HG03066 (cell line): Measurements from ENCODE around the gene KIAA0319L.

ENCODE experiments used
- ATAC-seq: cut with Tn5 transposase; IDR thresholded peaks from one replicate; pipeline ENCODE4 v1.9.1; 2021; ENCODE audit warnings: low read depth; ENCODE audit not compliant: unreplicated experiment

Gene KIAA0319L

GRCh38 chr1:35539824-35540261 lies 17.4 kb downstream of the KIAA0319L start:
- ATAC-seq: no peak

GRCh38 chr1:35539073-35539823 lies 18.0 kb downstream of the KIAA0319L start:
- no peak for ATAC-seq

DNA sequence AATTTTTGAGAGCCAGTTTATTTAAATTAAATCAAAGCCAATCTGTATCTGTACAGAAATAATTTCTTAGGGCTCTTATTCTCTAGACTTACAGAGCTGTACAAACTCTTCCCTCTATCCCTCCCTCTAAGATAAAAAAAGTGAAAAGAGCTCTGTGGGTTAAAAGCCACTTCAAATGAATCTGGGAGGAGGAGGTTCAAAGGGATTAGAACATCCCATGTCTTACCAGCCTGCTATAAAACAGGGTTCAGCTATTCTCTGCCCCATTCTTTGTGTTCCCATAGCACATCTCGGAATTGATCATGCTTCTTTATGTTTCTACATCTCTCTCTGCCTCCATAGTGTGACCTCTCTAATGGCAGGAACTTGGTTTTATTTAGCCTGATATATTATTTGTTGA lies 19.4 kb downstream of the KIAA0319L start:
- no peak for ATAC-seq

- no peak for ATAC-seq
Measured at GRCh38 chr1:35536556-35537162, 20.5 kb downstream of the KIAA0319L start.

DNA sequence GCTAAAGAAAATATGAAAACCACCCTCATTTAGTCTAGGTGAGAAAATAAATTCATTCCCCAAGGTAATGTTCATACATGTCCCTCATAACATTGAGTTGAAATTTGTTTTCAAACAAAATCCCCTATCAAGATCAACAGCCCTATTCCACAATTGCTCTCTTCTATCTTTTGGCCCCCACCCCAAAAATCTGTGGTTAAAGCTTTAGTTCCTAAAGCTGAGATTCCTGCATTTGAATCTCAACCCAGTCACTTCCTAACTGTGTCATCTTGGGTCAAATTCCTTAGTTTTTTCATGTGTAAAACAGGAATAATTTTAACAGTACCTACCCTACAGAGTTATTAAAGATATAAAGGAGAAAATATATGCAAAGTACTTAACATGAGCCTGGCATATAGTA lies 22.0 kb downstream of the KIAA0319L start:
- ATAC-seq: no peak

GRCh38 chr1:35533586-35533985 lies 23.6 kb downstream of the KIAA0319L start:
- no peak for ATAC-seq

- no peak for ATAC-seq
Measured at GRCh38 chr1:35532497-35533223, 24.5 kb downstream of the KIAA0319L start.

- no peak for ATAC-seq
Measured at GRCh38 chr1:35531368-35531767, 25.8 kb downstream of the KIAA0319L start.

DNA sequence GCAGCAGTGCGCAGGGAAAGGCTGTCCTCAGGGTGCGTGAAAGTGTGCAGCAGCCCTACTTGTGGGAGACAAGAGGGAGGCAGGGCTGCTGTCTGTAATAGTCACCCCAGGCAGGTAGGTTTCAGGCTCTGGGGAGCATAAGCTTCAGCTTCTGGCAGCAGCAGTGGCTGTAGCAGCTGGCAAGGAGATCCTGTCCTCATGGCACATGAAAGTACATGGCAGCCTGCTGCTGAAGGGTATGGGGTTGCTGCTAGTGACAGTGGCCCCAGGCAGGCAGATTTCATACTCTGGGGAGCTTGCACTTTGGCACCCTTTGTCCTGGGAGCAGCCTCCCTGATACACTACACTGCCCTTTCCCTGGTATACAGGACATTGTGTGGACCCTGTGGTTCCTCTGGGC lies 26.3 kb downstream of the KIAA0319L start:
- ATAC-seq: no peak

GRCh38 chr1:35530168-35530567 lies 27.0 kb downstream of the KIAA0319L start:
- no peak for ATAC-seq

DNA sequence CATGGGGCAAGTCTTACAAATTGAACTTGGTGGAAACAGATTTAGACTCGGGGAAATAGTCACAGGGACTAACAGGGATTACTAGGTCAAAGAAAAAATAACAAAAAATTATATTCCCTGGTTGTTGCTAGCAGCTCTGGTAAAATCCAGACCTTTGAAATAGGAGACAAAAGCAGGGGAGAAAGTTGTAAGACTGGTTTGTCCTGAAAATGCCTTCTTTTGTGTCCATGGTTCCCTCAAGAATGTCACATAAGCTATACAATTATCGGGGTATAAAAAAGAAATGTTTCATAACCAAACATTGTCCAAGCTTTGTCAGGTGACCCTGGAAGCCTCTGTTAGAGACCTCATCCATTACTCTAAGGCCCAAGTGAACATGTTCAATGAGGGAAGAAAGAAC lies 33.1 kb downstream of the KIAA0319L start:
- ATAC-seq: no peak

- no peak for ATAC-seq
Measured at GRCh38 chr1:35519432-35519831, 37.8 kb downstream of the KIAA0319L start.

DNA sequence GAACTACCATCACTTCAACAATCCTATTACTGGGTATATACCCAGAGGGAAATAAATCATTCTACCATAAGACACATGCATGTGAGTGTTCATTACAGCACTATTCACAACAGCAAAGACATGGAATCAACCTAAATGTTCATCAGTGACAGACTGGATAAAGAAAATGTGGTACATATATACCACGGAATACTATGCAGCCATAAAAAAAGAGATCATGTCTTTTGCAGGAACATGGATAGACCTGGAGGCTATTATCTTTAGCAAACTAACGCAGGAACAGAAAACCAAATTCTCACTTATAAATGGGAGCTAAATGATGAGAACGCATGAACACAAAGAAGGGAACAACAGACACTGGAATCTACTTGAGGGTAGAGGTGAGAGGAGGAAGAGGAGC lies 39.0 kb downstream of the KIAA0319L start:
- no peak for ATAC-seq

DNA sequence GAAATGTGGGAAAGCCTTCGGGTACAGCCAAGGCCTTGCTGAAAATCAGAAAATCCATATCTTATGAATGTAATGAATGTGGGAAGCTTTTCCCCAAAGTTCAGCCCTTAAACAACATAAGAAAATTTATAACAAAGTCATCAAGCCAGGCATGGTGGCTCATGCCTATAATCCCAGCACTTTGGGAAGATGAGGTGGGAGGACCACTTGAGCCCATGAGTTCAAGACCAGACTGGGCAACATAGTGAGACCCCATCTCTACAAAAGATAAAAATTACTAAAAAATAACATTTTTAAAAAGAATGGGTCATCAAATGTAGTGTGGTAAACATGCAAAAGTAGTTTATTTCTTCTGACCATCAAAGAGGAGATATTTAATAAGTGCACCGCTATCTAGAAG lies 45.9 kb downstream of the KIAA0319L start:
- no peak for ATAC-seq

DNA sequence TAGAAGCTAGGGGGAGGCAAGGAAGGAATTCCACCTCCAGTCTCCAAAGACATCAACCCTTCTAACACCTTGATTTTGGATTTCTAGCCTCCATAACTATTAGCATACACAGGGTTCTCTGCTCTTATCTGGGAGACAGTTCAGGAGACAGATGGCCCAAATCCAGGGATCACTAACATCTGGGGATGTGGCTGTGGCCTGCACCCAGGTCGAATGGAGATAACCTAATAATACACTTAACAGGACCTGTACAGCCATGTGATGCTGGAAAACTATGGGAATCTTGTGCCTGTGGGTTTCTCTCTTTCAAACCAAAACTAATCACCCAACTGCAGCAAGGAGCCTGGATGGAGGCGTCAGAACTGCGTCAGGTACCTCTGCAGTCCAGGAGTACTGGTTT lies 47.6 kb downstream of the KIAA0319L start:
- no peak for ATAC-seq

DNA sequence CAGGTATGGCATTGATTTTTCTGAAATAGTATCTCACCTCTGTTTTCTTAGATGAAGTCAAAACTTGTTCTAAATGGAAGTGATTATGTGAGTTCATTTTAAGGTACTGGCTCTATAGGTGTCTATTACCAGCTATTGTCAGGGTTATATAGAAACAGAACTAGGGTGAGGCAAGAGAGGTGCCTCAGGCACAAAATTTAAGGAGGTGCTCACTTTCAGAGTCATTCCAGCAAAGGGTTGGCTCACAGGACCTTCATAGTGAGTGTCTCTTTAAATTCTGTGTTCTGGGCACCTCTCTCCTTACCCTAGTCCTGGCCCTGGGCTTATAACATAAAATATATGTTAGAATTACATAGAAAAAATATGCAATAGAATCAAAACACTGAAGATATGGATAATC lies 49.3 kb downstream of the KIAA0319L start:
- ATAC-seq: no peak

DNA sequence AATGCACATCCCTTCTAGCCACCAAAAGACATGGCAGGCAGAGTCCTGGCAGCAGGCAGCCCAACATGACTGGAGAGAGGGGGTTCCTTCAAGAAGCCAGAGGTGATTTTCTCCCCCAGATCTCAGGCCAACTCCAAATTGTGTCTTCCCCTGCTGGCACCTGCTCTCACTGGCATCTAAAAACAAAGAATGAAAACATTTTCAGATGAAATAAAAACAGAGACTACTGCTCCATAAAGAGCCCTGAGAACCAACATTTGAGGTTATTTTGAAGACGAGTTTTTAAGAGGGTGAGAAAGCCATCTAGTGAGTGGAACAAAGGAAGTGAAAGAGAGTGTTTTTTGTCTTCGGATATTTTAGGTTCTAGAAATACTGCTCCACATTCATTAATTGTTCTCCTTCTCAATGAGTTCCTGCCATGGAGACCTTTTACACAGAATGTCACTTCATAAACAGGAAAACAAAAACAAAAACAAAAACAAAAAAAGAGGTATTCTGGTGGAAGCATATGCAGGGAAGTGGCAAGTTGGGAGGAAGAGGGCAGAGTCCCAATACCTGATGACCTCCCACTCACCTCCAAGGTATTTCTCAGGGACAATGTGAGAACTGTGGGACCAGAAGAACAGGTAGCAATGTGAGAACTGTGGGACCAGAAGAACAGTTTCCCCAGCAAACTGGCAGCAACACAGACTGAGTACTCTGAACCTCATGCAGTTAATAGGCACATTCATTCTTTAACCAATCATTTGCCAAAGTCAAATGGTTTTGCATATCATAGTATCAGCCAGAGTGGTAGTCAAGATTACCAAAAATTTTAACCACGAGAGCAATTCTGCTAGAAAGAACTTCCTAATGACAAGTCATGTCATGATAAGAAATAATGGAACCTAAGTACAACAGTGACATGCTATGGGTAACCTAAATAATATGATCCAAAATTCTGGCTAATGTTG lies 50.0 kb downstream of the KIAA0319L start:
- ATAC-seq: no peak

DNA sequence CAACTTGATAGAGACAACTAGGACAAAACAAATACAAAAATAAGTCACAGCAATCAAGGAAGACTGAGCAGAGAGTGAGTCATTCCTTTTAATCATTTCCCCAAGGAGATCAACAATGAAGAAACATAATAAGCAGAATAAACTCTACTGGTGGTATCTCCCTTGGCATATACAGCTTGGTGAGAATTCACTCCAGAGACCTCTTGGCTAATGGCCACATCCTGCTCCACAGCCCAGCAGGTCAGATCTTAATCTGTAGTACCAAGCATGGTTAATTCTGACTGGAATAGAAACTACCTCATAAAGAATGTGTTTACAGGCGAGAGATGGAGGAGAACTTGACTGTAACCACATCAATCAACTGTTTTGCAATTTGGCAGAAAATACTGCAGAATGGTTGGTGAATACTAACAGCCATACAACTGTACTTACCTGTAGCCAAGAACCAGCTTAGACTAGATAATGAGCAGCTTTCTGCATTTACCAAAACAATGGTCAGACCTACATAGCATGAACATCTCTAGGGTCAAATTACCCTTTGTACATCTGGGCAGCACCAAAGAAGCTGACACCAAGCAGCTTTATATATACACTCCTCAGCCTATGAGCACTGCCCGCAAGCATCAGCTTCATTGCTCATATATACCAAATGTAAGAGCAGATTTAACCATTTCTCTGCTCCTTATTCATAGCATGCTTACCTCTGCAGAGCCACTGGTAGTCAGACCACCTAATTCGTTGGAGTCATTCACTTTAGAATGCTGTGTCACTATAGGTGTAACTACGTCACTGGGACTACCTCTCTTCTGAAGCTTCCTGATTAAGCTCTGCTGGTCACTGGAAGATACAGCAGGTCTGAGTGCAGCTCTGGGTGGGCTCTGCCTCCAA lies 51.0 kb downstream of the KIAA0319L start:
- ATAC-seq: no peak

GRCh38 chr1:35502242-35502641 lies 55.0 kb downstream of the KIAA0319L start:
- ATAC-seq: no peak

GRCh38 chr1:35500439-35500838 lies 56.8 kb downstream of the KIAA0319L start:
- no peak for ATAC-seq
